ENCODE measurements around the gene PPP1R7. TPM values are rescaled to one million over a fixed set of nuclear protein-coding genes. Genes with fewer than 3 reads are reported as not detected.

PPP1R7 gene
- total RNA-seq, 1 donor from 2014 or later: 49.9 TPM

- no peak overlapping the region for H3K27ac Mint-ChIP-seq
- no peaks in the 10 kb centered on the region for H3K27me3 Mint-ChIP-seq
- no peak overlapping the region for H3K4me3 Mint-ChIP-seq (ENCODE audit: low read depth)
- H3K9me3 Mint-ChIP-seq (ENCODE audit: low read depth): no peaks in the 10 kb centered on the region
- no peak for DNase-seq (ENCODE audit: low spot score, unreplicated experiment)
- no peak for TF ChIP-seq CTCF (IDR thresholded peaks at IDR 0.05; ENCODE audit: unreplicated experiment)
- peaks cover 5% of the 10 kb centered on the region for H3K36me3 Mint-ChIP-seq (ENCODE audit: insufficient read depth)
- no peaks in the 10 kb centered on the region for H3K4me1 Mint-ChIP-seq (ENCODE audit: low read depth)
These were observed 12.7 kb upstream of the PPP1R7 start for GRCh38 chr2:241137276-241138190.

- Mint-ChIP-seq H3K27me3 (no peaks in the 10 kb centered on the region), H3K27ac (no peak overlapping the region), H3K36me3 (ENCODE audit: insufficient read depth) (peaks cover 3% of the 10 kb centered on the region), H3K4me1 (ENCODE audit: low read depth) (no peaks in the 10 kb centered on the region), H3K4me3 (ENCODE audit: low read depth) (no peak overlapping the region), H3K9me3 (ENCODE audit: low read depth) (no peaks in the 10 kb centered on the region)
- DNase-seq (ENCODE audit: low spot score, unreplicated experiment): no peak
- no peak for TF ChIP-seq CTCF (IDR thresholded peaks at IDR 0.05; ENCODE audit: unreplicated experiment)
These were observed 11.8 kb upstream of the PPP1R7 start for GRCh38 chr2:241138471-241138870.

- TF ChIP-seq CTCF (IDR thresholded peaks at IDR 0.05; ENCODE audit: unreplicated experiment): no peak
- Mint-ChIP-seq H3K9me3 (ENCODE audit: low read depth) (no peaks in the 10 kb centered on the region), H3K27ac (no peak overlapping the region), H3K36me3 (ENCODE audit: insufficient read depth) (peaks cover 3% of the 10 kb centered on the region), H3K4me1 (ENCODE audit: low read depth) (no peaks in the 10 kb centered on the region), H3K4me3 (ENCODE audit: low read depth) (no peak overlapping the region), H3K27me3 (no peaks in the 10 kb centered on the region)
- DNase-seq (ENCODE audit: low spot score, unreplicated experiment): no peak
These were observed 10.5 kb upstream of the PPP1R7 start for GRCh38 chr2:241139531-241140444.

GRCh38 chr2:241140445-241140840 lies 9.8 kb upstream of the PPP1R7 start:
- no peak for TF ChIP-seq CTCF (IDR thresholded peaks at IDR 0.05; ENCODE audit: unreplicated experiment)
- DNase-seq (ENCODE audit: low spot score, unreplicated experiment): no peak
- Mint-ChIP-seq H3K4me1 (ENCODE audit: low read depth) (no peaks in the 10 kb centered on the region), H3K27ac (peak overlapping the region; percentile 53), H3K9me3 (ENCODE audit: low read depth) (no peaks in the 10 kb centered on the region), H3K27me3 (no peaks in the 10 kb centered on the region), H3K4me3 (ENCODE audit: low read depth) (no peak overlapping the region), H3K36me3 (ENCODE audit: insufficient read depth) (peaks cover 3% of the 10 kb centered on the region)

GRCh38 chr2:241141214-241141770 lies 9.0 kb upstream of the PPP1R7 start:
- H3K27me3 Mint-ChIP-seq: no peaks in the 10 kb centered on the region
- DNase-seq (ENCODE audit: low spot score, unreplicated experiment): no peak
- peaks cover under 1% of the 10 kb centered on the region for H3K36me3 Mint-ChIP-seq (ENCODE audit: insufficient read depth)
- no peaks in the 10 kb centered on the region for H3K4me1 Mint-ChIP-seq (ENCODE audit: low read depth)
- no peaks in the 10 kb centered on the region for H3K9me3 Mint-ChIP-seq (ENCODE audit: low read depth)
- peak overlapping the region; percentile 25 for H3K27ac Mint-ChIP-seq
- no peak overlapping the region for H3K4me3 Mint-ChIP-seq (ENCODE audit: low read depth)
- TF ChIP-seq CTCF (IDR thresholded peaks at IDR 0.05; ENCODE audit: unreplicated experiment): no peak

Measured in progenitor cell of endocrine pancreas (in vitro differentiated cells).